ENCODE results near the gene RABGEF1. TPM values are rescaled to one million over a fixed set of nuclear protein-coding genes. Genes with fewer than 3 reads are reported as not detected.

The RABGEF1 gene
- total and polyA plus RNA-seq, 2 of the 8 experiments (the other 6 are each of a cell fraction or from before 2014, with no cell fraction given), result 10.2 to 18.0 TPM

DNA sequence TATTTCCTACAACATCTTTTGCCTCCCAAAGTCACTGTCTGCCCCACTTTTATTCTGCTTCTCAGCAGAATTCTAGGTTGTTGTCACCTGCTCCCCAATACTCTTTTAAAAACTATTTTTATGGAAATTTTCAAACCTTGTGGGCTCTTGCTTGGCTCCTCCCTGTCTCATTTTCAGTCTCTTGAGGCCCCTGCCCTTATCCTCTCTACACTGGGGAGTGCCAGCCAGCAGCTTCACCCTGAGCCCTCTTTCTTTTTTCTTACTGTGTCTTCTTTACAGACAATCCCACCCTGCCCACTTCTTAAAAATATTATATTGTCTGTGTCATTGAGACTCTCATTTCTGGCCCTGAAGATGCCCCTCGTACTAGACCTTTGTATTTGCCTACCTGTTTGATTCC, 118.8 kb downstream of the RABGEF1 start:
- H3K79me1 ChIP-seq (ENCODE audit: low read depth, low read length), result peaks cover 4% of the 10 kb centered on the region; the same call in 1 of the 2 replicates
- H3K56ac ChIP-seq (replicated peaks; ENCODE audit: insufficient read length, low read depth, low read length), result no peak overlapping the region
- H3K4me3 ChIP-seq (ENCODE audit: extremely low read depth in 1 of 4, insufficient read depth in 2 of 4, low read depth in 3 of 4, low read length in 4 of 4), result no peak overlapping the region
- no peak overlapping the region for H4K8ac ChIP-seq (ENCODE audit: extremely low read depth, insufficient read depth, low read length)
- H3K23me2 ChIP-seq (ENCODE audit: low read depth, low read length), result no peaks in the 10 kb centered on the region
- no peaks in the 10 kb centered on the region for H3K9me3 ChIP-seq (ENCODE audit: insufficient read depth in 2 of 2, low read depth in 1 of 2, low read length in 1 of 2)
- DNase-seq (ENCODE audit: low read depth in 1 of 2, low spot score in 2 of 2) (no peak), FAIRE-seq (no peak)
- no peaks in the 10 kb centered on the region for H3K79me2 ChIP-seq (ENCODE audit: control insufficient read depth in 1 of 2, insufficient read depth in 2 of 2, low read length in 2 of 2)
- H3K27me3 ChIP-seq (replicated peaks in 1 of 4; ENCODE audit: control insufficient read depth in 3 of 4, extremely low read depth in 1 of 4, insufficient read depth in 3 of 4, low read length in 3 of 4), result no peaks in the 10 kb centered on the region
- 94% methylated on average over 1 of the region's 1 CpG; no CpG with 5 or more reads in 1 of the 2 experiments for WGBS, 2 experiments (ENCODE audit: extremely low coverage in 1 of 2, insufficient coverage in 1 of 2, insufficient read length in 1 of 2, insufficient replicate concordance in 2 of 2, low coverage in 1 of 2, low lambda C conversion rate in 2 of 2, missing lambda C conversion rate in 1 of 2)
- H3K18ac ChIP-seq (ENCODE audit: extremely low read depth, low read length), result no peak overlapping the region
- no peak overlapping the region for H2AK5ac ChIP-seq (ENCODE audit: low read depth, low read length)
- H2BK120ac ChIP-seq (replicated peaks; ENCODE audit: low read depth, low read length), result no peak overlapping the region
- H3K27ac ChIP-seq (ENCODE audit: low read depth, low read length), result no peak overlapping the region
- no peak overlapping the region for H2BK15ac ChIP-seq (ENCODE audit: low read length)
- H3K9ac ChIP-seq (replicated peaks in 1 of 4; ENCODE audit: extremely low read depth in 1 of 4, low read depth in 3 of 4, low read length in 3 of 4), result no peak overlapping the region; a peak in 1 of 7 replicates
- no peaks in the 10 kb centered on the region for H4K20me1 ChIP-seq (replicated peaks in 1 of 2; ENCODE audit: control insufficient read depth in 1 of 2, insufficient read depth in 2 of 2, low read length in 2 of 2)
- no peak overlapping the region for H2BK12ac ChIP-seq (ENCODE audit: low read depth, low read length)
- CTCF ChIA-PET (ENCODE audit: partially characterized antibody), result interaction anchor here (1.9 kb wide), 1 partner anchor 46 kb away, joined by 8 read pairs; no protein-coding TSS in a partner anchor
- peaks cover 0 to 4% (median 0%) of the 10 kb centered on the region in 4 experiments; a peak in 3 of 8 replicates for H3K36me3 ChIP-seq (ENCODE audit: control insufficient read depth in 2 of 4, insufficient read depth in 4 of 4, low read length in 3 of 4)
- POLR2A ChIA-PET (ENCODE audit: partially characterized antibody), result interaction anchor here (0.7 to 1.2 kb wide), 3 partner anchors 10 to 128 kb away, joined by 3 read pairs; no protein-coding TSS in a partner anchor
- H3K4me1 ChIP-seq (replicated peaks in 1 of 4; ENCODE audit: control insufficient read depth in 3 of 4, insufficient read depth in 4 of 4, low read length in 3 of 4), result no peaks in the 10 kb centered on the region
- no peak overlapping the region for H3K4ac ChIP-seq (replicated peaks; ENCODE audit: insufficient read length, low read depth, low read length)
- H2BK20ac ChIP-seq (ENCODE audit: low read length), result no peak overlapping the region
- no peak overlapping the region for H3K14ac ChIP-seq (ENCODE audit: insufficient read length)
- no peak overlapping the region for H2BK5ac ChIP-seq (ENCODE audit: low read depth, low read length)
- no peak overlapping the region for H2AFZ ChIP-seq (ENCODE audit: low read length)
- H3K23ac ChIP-seq (ENCODE audit: insufficient read length), result no peak overlapping the region
- H4K91ac ChIP-seq (replicated peaks; ENCODE audit: insufficient read length, low read length), result no peak overlapping the region
- H3K4me2 ChIP-seq (ENCODE audit: insufficient read depth in 1 of 2, low read depth in 2 of 2, low read length in 2 of 2), result no peak overlapping the region
- no peak overlapping the region for H4K5ac ChIP-seq (ENCODE audit: insufficient read length, low read depth, low read length)
- TF ChIP-seq GABPA (IDR thresholded peaks at IDR 0.05; ENCODE audit: borderline replicate concordance, insufficient read depth, low read length) (no peak), HDAC2 (IDR thresholded peaks at IDR 0.05; ENCODE audit: borderline replicate concordance in 1 of 2, low read depth in 2 of 2, low read length in 2 of 2) (no peak), RBBP5 (IDR thresholded peaks at IDR 0.05; ENCODE audit: borderline replicate concordance, low read depth, low read length) (no peak), CREB1 (IDR thresholded peaks at IDR 0.05) (no peak), SAP30 (IDR thresholded peaks at IDR 0.05; ENCODE audit: insufficient read depth, insufficient replicate concordance, low read length) (no peak), JUN (IDR thresholded peaks at IDR 0.05; ENCODE audit: low read depth, low read length) (no peak), BRCA1 (IDR thresholded peaks at IDR 0.05; ENCODE audit: low read depth, low read length) (no peak), RXRA (IDR thresholded peaks at IDR 0.05; ENCODE audit: insufficient read depth, low read depth, low read length) (no peak), SP1 (IDR thresholded peaks at IDR 0.05; ENCODE audit: low read depth, low read length) (no peak), BACH1 (IDR thresholded peaks at IDR 0.05; ENCODE audit: low read length) (no peak), EZH2 (IDR thresholded peaks at IDR 0.05; ENCODE audit: low read depth, low read length, severe bottlenecking) (no peak)
- TF ChIP-seq, protein P1, sequence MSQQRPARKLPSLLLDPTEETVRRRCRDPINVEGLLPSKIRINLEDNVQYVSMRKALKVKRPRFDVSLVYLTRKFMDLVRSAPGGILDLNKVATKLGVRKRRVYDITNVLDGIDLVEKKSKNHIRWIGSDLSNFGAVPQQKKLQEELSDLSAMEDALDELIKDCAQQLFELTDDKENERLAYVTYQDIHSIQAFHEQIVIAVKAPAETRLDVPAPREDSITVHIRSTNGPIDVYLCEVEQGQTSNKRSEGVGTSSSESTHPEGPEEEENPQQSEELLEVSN (IDR thresholded peaks at IDR 0.05), result no peak
